ENCODE data around the gene IL4R. TPM values are rescaled to one million over a fixed set of nuclear protein-coding genes. Genes with fewer than 3 reads are reported as not detected.
"Not testable (repeated sequence)": the region's sequence is repeated elsewhere in the genome, so short reads cannot be mapped to it uniquely, and the experiment has no call there.

The IL4R gene
- total RNA-seq, 1 donor from 2014 or later, result 41.0 TPM

DNA sequence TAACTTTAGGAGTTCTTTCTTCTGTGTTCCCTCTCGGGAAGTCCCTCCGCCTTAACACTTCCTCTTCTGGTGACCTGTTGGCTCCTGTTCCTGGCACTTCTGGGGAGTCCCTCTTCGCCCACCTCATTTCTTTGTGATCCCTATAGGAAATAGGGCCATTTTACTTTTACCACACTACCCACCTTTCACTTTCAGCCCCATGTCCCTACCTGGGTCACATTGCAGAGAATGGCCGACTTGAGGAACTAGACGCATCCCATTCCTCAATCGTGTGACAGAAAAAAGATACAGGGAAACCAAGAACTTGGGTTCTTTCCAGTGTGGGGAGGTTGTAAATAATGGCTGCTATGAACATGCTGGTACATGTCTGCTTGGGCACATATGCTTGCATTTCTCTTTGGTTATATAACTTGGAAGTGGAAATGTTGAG, 94.8 kb downstream of the IL4R start:
- Mint-ChIP-seq H3K4me3 (ENCODE audit: unreplicated experiment) (no peak overlapping the region), H3K36me3 (ENCODE audit: low read depth) (peaks cover 6% of the 10 kb centered on the region), H3K27ac (ENCODE audit: unreplicated experiment) (peak overlapping the region; percentile 91), H3K27me3 (ENCODE audit: low read depth) (no peaks in the 10 kb centered on the region), H3K9me3 (ENCODE audit: low read depth) (peaks cover 13% of the 10 kb centered on the region), H3K4me1 (ENCODE audit: low read depth) (peaks cover 36% of the 10 kb centered on the region)
- TF ChIP-seq CTCF (IDR thresholded peaks at IDR 0.05), result no peak
- DNase-seq (ENCODE audit: low spot score), result no peak

DNA sequence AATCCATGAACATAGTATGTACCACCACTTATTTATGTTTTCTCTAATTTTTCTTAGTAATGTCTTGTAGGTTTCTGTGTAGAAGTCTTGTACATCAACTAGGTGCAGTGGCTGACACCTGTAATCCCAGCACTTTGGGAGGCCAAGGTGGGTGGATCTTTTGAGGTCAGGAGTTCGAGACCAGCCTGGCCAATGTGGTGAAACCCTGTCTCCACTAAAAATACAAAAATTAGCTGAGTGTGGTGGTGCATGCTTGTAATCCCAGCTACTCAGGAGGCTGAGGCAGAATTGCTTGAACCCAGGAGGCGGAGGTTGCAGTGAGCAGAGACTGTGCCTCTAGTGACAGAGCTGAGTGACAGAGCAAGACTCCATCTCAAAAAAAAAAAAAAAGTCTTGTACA, 96.2 kb downstream of the IL4R start:
- not testable (repeated sequence) for H3K27me3 Mint-ChIP-seq (ENCODE audit: low read depth); H3K4me3 Mint-ChIP-seq (ENCODE audit: unreplicated experiment); DNase-seq (ENCODE audit: low spot score); H3K36me3 Mint-ChIP-seq (ENCODE audit: low read depth); H3K27ac Mint-ChIP-seq (ENCODE audit: unreplicated experiment)
- H3K9me3 Mint-ChIP-seq (ENCODE audit: low read depth), result peaks cover 13% of the 10 kb centered on the region
- H3K4me1 Mint-ChIP-seq (ENCODE audit: low read depth), result peaks cover 34% of the 10 kb centered on the region

- Mint-ChIP-seq H3K27ac (ENCODE audit: unreplicated experiment) (no peak overlapping the region), H3K36me3 (ENCODE audit: low read depth) (peaks cover 8% of the 10 kb centered on the region), H3K9me3 (ENCODE audit: low read depth) (peaks cover 13% of the 10 kb centered on the region)
Observed at GRCh38 chr16:27410761-27411160, 97.0 kb downstream of the IL4R start.

GRCh38 chr16:27413956-27414355, 100.2 kb downstream of the IL4R start:
- TF ChIP-seq CTCF (IDR thresholded peaks at IDR 0.05), result no peak
- no peak overlapping the region for H3K4me3 Mint-ChIP-seq (ENCODE audit: unreplicated experiment)
- H3K4me1 Mint-ChIP-seq (ENCODE audit: low read depth), result no peaks in the 10 kb centered on the region
- H3K27me3 Mint-ChIP-seq (ENCODE audit: low read depth), result no peaks in the 10 kb centered on the region
- DNase-seq (ENCODE audit: low spot score), result no peak
- no peak overlapping the region for H3K27ac Mint-ChIP-seq (ENCODE audit: unreplicated experiment)
- H3K9me3 Mint-ChIP-seq (ENCODE audit: low read depth), result peaks cover 13% of the 10 kb centered on the region
- H3K36me3 Mint-ChIP-seq (ENCODE audit: low read depth), result peaks cover 11% of the 10 kb centered on the region

More at GRCh38 chr16:27410761-27411160, 97.0 kb downstream of the IL4R start:
- H3K4me3 Mint-ChIP-seq (ENCODE audit: unreplicated experiment), result no peak overlapping the region
- no peak for TF ChIP-seq CTCF (IDR thresholded peaks at IDR 0.05)
- H3K27me3 Mint-ChIP-seq (ENCODE audit: low read depth), result no peaks in the 10 kb centered on the region
- H3K4me1 Mint-ChIP-seq (ENCODE audit: low read depth), result peaks cover 31% of the 10 kb centered on the region
- no peak for DNase-seq (ENCODE audit: low spot score)

Other genes with a start within 250 kb of the IL4R start
- gene C16orf82, start 247.0 kb upstream of the IL4R start, total RNA-seq, result not detected in 3 replicates
- 4.4 to 9.3 TPM (median 5.6 TPM) in 3 replicates for gene KDM8, start 110.4 kb upstream of the IL4R start, total RNA-seq
- gene NSMCE1, start 45.2 kb upstream of the IL4R start, total RNA-seq, result 19.6 to 23.2 TPM (median 21.2 TPM) in 3 replicates
- 2.1 to 11.3 TPM (median 2.2 TPM) in 3 replicates for gene IL21R, start 88.2 kb downstream of the IL4R start, total RNA-seq
- 68.8 to 104 TPM (median 69.2 TPM) in 3 replicates for gene GTF3C1, start 235.9 kb downstream of the IL4R start, total RNA-seq
- gene KATNIP, start 236.2 kb downstream of the IL4R start, total RNA-seq, result 20.5 to 25.3 TPM (median 23.2 TPM) in 3 replicates

All from chondrocyte (in vitro differentiated cells).